Suprapubic skin (tissue), 4 donors: Measurements from ENCODE around the gene HDGF.

Experiments
- CTCF ChIP-seq, 2 donors: fragments of 200-600 bp in 1 of 2; fragments of 450-650 bp in 1 of 2; sonication (generic) in 1 of 2; IDR thresholded peaks; one replicate each; pipeline ENCODE4 v1.5.1; 2016 to 2019; ENCODE audit warnings: antibody characterized with exemption in 2 of 2, mild to moderate bottlenecking in 1 of 2, moderate library complexity in 1 of 2
- POLR2A ChIP-seq, 2 donors: fragments of 450-650 bp; IDR thresholded peaks; one replicate each; pipeline ENCODE4 v1.6.1; 2017; ENCODE audit warnings: antibody characterized with exemption in 2 of 2, mild to moderate bottlenecking in 2 of 2, moderate library complexity in 2 of 2
- POLR2AphosphoS5 ChIP-seq, 3 donors: sonication (generic); formaldehyde crosslinking; IDR thresholded peaks; one replicate each; pipeline ENCODE4 v1.6.1; 2017; ENCODE audit warnings: antibody characterized with exemption in 3 of 3

- TF ChIP-seq POLR2AphosphoS5 (IDR thresholded peaks at IDR 0.05) (peak in 1 of 3 donors; percentile 44), POLR2A (IDR thresholded peaks at IDR 0.05) (no peak), CTCF (IDR thresholded peaks at IDR 0.05) (no peak)
These were observed 41.6 kb downstream of the HDGF start for GRCh38 chr1:156709757-156710489.
